HG03280 (cell line): ENCODE data around the gene GTSE1.

Experiments
- ATAC-seq: cut with Tn5 transposase; IDR thresholded peaks from one replicate; pipeline ENCODE4 v1.9.1; 2021; ENCODE audit warnings: mild to moderate bottlenecking, moderate library complexity; ENCODE audit not compliant: unreplicated experiment

The GTSE1 gene

DNA sequence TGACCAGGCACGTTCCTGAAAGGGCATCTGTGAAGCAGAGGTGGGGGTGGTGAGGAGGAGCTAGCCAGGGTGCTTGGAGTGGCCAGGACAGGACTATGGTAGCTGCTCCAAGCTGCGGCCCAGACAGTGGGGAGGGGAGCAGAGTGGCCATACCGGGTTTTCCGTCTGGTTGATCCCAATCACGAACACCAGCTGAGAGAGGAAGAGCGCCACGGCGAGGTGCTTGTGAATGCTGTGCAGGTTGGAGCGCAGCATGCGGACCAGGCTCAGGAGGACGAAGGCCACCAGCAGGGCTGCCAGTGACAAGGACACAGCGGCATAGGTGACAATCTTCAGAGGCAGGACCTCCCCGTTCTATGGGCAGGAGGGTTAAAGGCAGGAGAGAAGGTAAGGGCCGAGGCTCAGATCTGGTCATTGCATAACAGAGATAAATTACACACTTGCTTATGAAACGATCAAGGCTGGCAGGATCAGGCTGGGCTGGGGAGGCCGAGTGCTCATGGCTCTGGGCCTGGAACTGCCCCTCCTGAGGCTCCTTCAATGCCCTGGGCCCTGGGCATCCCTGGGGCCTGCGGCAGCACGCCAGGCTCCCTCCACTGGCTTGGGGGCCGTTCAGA is 80.3 kb downstream of the GTSE1 start:
- no peak for ATAC-seq

DNA sequence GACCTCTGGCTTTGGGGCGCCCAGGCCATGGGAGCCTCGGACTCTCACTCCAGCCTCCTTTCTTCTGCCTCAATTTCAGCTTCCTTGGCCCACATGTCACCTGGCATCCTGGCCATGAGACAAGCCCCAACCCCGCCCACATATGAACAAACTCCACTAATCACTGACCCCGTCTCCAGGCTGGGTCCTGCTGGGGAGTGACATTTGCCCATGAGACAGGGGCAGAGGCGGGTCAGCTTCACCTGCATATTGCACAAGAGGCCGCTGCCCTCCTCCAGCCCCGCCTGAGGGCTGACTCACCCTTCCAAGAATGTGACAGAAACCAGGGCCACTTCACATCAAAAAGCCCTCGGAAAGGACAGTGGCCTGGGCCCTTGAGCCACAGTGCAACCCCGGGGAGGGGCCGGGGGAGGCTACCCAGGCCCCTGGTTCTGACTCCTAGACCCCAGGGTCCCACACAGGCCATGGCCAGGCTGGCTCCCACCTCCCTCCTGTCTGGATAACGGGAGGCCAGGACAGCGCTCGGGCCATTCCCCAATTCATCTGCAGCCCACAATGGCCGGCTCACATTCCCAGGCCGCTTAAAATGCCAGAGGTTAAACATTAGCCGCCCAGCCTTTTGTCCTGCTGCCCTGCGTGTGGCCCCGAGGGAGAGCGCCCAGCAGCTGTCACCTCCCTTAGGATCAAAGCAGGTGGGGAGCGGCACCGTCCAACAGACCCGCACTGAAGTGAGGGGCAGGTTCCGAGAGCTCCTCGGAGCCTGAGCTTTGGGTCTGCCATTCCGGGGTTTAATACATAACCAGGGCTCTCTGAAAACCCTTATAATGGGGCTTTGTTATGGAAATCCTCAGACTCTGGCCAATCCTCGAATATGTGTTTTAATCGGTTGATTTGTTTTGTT is 81.1 kb downstream of the GTSE1 start:
- ATAC-seq: no peak

DNA sequence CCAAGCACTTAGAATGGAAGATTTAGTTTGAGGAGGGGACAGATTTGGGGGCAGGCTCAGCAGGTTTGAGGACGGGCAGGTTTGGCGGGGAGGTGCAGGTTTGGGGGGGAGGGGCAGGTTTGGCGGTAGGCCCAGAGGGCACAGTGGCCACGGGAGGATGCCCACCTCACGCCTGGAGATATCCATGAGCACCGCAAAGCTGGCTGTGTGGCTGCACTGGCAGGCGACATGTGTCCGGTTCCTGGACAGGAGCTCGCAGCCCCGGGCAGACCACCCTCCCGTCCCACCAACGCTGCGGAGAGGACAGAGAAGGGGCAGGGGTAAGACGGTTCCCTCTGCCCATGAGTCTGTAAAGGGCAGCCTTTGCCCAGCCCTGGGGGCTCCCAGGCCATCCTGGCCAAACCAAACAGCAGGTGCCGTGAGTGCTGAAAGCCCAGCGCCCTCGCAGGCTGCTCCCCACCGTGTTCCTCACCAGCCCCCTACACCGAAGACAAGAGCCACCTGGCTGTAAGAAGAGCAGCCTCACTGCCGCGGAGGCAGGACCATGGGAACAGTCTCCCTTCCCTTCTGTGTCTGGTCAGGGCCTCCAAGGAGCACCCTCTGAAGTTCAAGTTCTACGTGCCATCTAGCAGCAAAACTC is 81.9 kb downstream of the GTSE1 start:
- ATAC-seq: no peak

DNA sequence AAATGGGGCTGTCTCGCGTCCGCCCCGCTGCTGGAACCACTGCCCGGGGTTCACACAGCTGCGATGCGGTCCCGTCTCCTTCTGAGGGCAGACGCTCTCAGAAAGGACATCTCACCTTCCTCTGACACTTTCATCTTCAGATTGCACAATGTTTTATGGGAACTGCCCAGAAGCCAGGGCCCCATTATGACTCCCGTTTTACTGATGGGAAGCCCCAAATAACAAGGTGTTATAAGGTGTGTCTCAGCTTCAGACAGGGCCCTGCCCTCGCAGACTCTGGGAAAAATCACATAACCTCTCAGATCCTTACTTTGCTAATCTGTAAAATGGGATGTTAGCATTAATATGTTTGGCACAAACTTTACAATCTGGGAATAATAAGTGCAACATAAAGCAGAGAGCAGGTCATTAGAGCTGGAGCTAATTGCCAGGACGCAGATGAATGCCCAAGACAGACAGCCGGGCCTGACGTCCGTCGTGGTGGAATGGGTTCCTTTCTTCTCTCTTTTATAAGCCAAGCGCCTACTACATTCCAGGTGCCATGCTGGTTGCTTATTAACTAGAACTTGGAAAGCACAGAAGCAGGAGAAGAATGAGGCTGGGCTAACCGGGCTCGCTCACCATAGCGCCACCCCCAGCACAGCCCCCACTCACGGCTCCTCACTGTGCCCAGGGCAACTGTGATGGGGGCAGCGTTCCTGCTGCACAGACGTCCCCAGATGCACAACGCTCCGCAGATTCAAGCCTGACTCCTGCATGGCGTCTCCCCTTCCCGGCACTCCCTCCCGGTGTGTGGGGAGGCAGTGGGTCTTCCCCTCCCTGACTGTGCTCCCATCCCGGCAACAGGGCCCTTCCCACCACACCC is 82.6 kb downstream of the GTSE1 start:
- no peak for ATAC-seq

DNA sequence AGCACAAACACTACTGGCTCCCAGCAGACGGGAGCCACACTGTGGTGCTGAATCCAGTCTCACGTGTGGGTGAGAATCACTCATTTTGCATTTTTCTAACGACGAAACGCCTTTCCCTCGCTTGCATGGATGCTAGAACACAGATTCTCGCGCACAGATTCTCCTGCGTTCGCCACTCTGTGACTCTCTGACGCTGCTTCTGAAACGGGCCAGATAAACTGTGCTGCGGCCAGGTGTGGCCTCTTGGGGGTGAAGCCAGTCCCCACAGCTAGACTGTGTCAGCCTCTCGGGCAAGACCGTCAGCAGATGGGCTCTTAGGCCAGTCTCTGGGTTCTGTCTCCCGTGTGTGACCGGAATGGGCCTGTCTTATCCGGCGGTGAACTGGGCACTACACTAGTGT is 83.4 kb downstream of the GTSE1 start:
- ATAC-seq: no peak
